GM19238 (cell line): Measurements from ENCODE around the gene ZNF597.

Experiments used
- DNase-seq: peaks from one replicate; pipeline ENCODE4 v3.0.0; 2011; ENCODE audit warnings: low spot score; ENCODE audit not compliant: insufficient read length

The ZNF597 gene, protein sequence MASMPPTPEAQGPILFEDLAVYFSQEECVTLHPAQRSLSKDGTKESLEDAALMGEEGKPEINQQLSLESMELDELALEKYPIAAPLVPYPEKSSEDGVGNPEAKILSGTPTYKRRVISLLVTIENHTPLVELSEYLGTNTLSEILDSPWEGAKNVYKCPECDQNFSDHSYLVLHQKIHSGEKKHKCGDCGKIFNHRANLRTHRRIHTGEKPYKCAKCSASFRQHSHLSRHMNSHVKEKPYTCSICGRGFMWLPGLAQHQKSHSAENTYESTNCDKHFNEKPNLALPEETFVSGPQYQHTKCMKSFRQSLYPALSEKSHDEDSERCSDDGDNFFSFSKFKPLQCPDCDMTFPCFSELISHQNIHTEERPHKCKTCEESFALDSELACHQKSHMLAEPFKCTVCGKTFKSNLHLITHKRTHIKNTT

DNA sequence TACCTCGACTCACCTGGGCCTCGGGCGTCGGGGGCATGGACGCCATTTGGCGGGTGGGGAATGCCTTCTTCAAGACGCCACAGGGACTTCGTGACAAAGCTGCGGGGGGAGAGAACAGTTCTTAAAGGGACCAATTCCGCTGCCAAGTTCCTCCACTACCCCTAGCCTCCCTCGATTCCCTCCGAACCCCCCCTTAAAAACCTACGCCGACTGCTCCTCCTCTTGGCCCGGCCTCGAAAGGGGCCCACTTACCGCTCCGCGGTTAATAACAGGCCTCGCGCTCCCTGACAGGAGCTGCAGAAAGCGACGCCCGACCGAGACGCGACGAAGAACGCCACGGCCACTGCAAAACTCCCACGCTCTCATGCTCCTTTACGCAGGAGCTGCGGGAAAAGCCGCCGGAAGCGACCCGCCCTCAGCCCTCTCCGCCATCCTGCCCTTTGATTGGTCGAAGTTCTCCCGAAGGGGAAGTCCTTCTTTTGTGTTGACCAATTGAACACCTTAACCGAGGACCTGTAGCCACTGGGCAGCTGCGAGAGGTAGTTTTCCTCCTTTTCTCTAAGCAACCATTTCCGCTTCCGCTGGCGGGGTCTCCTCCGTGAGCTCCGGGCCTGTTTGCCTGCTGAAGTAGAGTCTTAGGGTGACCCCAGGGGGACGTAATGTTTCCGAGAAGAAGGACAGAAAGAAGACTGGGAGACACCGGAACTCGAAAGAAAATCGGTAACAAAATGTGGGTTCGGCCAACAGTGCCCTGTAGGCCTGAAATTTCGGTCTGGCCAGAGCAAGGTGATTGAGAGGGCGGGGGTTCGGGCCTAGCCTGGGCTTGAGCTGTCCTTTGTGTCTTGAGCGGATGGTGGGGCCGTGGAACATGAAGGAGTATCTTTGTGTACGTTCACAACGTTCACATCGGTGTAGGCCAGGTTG lies at the start of gene ZNF597, which contains the start of gene NAA60:
ZNF597 (minus strand) TSS at position 397 of the 924 bp plus-strand sequence; CDS start at position 46, 351 bp downstream.
NAA60 (plus strand) TSS at position 573 of the 924 bp plus-strand sequence. CDS start 32,548 bp downstream, outside the sequence.
- DNase-seq, result peak; percentile 72

- DNase-seq, result no peak
Measured at GRCh38 chr16:3492356-3492755, 49.1 kb upstream of the ZNF597 start.

DNA sequence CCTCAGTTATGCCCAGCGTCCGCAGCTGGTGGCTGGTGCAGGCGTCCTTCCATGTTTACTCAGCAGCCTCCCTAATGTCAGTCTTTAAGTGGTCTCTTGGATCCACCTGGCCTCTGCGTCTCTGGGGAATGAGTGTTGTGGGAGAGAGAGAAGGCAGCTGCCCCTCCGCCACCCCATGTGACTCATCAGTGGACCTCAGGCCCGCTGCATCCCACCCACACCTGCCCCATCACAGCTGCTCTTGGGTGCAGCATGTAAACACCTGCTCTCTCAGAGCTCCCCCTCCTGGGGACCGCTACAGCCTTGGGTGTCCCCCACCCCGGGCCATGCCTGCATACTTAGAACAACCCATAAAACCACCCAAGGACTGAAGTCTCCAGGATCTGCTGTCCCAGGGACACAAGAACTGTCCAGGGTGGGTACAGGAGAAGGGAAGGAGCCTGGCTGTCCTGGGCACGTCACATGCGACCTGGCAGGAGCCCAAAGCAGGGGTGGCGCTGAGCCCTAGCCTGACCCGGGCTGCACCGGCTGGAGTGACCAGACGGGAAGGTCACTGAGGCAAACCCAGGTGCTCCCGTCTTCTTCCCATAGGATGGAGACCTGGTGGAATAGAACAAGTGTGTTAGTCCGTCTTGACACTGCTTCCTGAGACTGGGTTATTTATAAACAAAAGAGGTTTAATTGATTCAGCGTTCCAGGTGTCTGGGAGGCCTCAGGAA lies 47.8 kb upstream of the ZNF597 start:
- DNase-seq, result no peak

DNA sequence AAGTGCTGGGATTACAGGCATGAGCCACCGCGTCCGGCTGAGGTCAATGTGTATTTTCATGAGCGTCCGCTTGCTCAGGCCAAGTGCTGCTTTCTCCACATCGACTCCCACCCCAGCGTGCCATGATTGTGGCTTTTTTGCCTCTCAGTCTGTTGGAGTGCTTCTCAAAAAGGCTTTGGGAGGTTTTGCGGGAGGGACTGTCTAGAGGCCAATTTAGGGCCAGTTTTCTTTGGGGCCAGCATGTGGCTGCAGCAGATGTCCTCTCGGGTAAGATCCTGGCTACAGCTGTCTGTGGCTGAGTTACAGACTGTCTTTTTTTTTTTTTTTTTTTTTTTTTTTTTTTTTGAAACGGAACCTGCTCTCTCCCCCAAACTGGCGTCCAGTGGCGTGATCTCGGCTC lies 45.5 kb upstream of the ZNF597 start:
- no peak for DNase-seq

DNA sequence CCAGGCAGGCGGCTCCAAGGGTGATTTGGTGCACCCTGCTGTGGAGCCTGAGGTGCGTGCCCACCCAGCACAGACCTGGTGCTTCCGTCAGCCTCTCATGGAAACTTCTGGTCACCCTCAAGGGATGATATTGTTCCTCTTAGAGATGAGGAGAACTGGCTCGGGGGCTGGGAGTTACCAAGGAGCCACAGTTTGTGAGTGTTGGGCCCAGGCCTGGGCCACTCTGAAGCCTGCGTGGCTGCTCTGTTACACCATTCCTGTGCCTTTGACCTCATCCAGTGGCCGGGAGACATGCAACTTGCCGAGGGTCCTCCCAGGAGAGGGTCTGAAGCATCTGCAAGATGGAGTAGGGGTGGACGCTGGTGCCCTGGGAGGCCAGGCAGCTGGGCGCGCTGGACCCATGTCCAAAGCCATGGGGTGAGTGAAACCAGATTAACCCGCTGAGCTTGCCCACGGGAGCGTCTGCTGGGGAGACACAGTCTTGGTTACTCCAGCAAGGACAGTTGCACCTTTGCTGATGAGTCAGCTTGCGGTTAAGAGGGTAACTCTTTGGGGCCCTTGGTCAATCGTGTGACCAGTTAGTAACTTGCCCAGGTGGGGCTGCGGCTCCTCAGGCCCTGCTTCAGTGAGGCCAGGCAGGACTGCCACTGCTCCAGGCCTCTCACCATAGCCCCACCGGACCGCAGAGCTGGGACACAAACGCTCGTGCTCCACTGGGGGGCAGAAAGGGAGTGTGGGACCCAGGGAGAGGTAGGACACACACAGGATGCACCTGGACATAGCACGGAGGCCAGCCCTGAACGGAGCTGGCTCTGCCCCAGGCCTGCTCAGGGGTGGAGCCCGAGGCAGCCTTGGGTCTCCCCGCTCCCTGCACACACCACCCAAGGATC lies 44.5 kb upstream of the ZNF597 start:
- no peak for DNase-seq

DNA sequence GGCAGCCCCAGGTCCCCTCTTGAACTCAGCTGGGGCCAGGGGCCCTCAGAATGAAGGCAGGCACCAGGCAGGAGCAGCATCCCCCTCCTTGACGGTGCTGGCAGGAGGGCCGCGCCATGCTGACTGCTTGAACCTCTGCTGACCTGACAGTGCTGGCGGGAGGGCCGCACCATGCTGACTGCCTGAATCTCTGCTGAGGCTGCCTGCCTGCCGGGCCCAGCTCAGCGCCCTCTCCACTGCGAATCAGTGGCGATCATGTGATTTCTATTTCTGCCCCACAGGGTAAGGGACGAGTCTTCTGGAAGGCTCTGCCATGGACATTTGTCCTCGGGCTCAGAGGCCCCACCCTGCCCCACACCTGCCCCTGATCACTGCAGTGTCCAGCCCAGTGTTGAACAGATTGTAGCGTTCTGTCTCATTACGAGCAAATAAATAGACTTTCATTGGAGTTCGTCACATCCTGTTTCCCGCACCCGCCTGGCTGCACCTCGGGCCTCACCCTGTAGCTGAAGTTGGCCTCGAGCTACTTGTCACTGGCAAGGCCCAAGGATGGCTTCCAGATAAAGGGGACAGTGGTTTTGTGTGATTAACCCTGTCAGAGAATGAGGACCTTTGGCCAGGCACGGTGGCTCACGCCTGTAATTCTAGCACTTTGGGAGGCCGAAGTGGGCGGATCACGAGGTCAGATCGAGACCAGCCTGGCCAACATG lies 43.4 kb upstream of the ZNF597 start:
- DNase-seq, result no peak

DNA sequence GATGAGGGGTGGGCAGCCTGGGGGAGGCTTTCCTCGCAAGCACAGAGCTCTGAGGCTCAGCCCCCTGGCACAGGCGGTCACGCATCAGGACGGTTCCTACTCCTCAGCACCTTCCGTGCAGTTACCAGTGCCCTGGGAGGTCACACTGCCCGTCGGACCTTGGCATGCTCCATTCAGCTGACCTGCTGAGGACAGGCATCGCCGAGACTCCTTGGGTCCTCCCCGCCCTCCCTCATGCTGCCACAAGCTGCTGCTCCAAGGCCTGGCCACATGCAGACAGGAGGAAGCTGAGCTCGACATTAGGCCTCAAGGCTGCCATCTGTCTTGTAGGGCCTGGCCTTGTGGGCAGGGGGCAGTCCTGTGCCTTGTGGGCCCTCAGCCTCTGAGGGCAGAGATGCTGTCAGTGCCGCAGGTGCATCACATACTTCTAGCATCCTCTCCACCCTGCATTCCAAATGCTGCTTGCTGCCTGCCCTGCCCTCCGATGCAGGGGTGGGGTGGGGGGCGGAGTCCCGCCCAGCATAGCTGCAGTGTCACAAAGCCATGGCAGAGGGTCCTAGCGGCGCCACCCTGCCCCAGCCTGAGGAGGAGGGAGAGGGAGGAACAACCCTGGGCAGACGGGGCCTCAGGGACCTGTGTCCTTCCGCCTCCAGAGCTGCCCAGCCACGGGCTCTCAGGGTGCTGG lies 42.7 kb upstream of the ZNF597 start:
- no peak for DNase-seq

- no peak for DNase-seq
Measured at GRCh38 chr16:3485097-3485745, 41.9 kb upstream of the ZNF597 start.

GRCh38 chr16:3484318-3485096 lies 41.2 kb upstream of the ZNF597 start:
- DNase-seq, result no peak

DNA sequence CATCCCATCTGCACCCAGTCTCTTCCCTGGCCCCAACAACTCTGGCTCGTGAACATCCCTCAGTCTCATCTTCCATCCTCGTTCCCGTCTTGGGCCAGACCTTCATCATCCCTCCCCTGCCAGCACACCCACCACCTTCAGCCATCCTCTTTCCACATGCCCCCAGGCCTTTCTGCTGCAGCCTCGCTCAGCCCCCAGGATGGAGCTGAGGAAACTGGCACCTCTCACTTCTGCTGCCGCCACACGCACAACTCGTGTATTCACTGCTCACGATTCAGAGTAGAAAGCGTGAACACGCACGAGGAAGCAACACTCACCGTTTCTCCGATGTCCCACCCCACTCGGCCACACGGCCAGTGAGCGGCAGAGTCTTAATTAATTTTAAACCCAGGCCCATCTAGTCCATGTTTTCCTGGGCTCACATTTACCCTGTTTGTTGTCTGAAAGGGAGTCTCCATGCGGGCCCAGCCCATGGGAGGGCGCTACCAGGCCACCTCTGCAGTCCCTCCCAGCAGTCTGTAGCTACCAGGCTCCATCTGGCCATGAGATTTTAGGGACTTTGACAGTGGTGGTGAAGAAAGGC lies 39.4 kb upstream of the ZNF597 start:
- no peak for DNase-seq

DNA sequence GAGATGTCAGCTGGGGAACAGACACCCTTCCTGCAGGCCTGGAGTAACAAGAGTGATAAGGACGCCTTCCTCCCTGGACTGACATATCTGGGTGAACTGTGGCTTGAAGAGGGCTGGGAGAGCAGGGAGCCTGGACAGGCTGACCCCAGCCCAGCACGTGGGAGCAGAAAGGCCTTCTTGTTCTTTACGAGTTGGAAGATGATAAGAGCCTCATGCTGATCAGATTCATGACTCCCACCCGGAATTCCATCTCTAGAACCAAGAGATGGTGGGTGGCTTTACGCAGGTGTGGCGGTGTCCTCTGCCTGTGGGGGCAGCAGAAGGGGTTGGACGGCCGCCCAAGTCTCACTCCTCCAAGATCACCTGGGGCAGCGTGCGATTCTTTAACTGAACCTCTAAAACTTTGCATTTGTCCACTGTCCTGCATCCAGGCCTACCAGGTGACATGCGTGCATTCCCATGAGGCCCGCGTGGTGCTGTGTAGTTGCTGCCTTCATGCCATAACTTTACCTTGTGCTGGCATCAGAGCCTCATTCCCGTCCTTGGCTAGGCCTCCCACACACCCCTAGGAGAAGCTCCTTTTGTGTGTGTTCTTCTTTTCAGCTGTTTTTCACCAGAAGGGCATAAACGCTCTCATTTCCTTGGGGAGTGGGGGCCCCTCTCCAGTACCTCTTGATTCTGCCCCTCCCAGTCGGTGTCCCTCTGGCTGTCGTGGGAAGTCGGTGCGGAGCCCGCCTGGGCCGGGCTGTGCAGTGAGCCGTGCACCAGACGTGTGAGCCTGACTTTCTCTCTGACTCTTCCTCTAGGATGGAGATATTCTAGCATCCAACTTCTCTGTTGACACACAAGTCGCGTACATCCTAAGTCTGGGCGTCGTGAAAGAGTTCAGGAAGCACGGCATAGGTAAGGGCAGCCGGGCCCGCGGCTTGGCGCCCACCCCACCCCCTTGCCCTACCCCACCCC lies 38.7 kb upstream of the ZNF597 start:
- no peak for DNase-seq

- DNase-seq, result no peak
Measured at GRCh38 chr16:3480901-3481695, 37.8 kb upstream of the ZNF597 start.

GRCh38 chr16:3479654-3480216 lies 36.4 kb upstream of the ZNF597 start:
- no peak for DNase-seq

DNA sequence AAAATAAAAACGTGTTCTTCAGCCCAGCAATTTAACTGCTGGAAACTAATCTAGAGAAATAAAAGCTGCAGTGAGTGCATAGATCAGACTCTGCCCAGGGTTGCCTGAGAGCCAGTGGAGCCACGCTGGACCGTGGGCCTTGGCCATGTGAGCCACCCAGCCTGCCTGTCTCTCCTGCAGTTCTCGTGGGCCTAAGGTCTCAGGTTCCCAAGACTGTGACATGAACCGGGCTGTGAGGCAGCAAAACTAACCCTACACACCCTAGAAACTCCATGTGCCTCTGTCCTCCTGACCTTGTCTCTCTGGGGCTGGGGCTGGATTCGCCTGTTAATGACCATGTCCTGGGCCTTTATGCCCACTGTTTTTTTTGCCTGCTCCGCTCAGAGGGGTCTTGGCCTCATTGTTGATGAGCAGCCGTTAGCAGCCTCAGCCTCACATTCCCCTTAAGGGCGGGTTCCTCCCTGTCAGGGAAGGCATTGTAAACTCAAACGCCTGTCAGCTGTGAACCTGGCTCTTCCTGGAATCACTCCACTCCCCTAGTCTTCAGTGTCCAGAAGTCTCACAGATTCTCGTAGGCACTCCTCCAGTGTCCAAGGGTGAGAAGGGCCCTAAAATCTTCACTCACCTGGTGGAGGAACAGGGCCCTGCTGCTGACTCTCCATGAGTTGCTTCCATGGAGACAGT lies 35.1 kb upstream of the ZNF597 start:
- no peak for DNase-seq

- DNase-seq, result no peak
Measured at GRCh38 chr16:3476409-3476808, 33.1 kb upstream of the ZNF597 start.
